HG03521 (cell line): Measurements from ENCODE around the gene TFEB.

Experiments
- ATAC-seq: cut with Tn5 transposase; IDR thresholded peaks from one replicate; pipeline ENCODE4 v1.9.1; 2021; ENCODE audit warnings: mild to moderate bottlenecking, moderate library complexity; ENCODE audit not compliant: unreplicated experiment

Gene TFEB

GRCh38 chr6:41641352-41641925 is 94.0 kb downstream of the TFEB start:
- no peak for ATAC-seq

GRCh38 chr6:41640426-41640825 is 95.0 kb downstream of the TFEB start:
- ATAC-seq: no peak

- no peak for ATAC-seq
Measured at GRCh38 chr6:41639809-41640371, 95.5 kb downstream of the TFEB start.

- no peak for ATAC-seq
Measured at GRCh38 chr6:41638935-41639808, 96.2 kb downstream of the TFEB start.

- ATAC-seq: no peak
Measured at GRCh38 chr6:41638002-41638934, 97.1 kb downstream of the TFEB start, which contains the start of gene MDFI. Gene MDFI (plus strand): TSS chr6:41638468. CDS start chr6:41638750, 282 bp downstream.

GRCh38 chr6:41637194-41638001 is 98.0 kb downstream of the TFEB start:
- ATAC-seq: no peak

GRCh38 chr6:41636833-41637193 is 98.6 kb downstream of the TFEB start:
- no peak for ATAC-seq

- no peak for ATAC-seq
Measured at GRCh38 chr6:41635365-41635764, 100.0 kb downstream of the TFEB start.

GRCh38 chr6:41634657-41635056 is 100.8 kb downstream of the TFEB start:
- no peak for ATAC-seq
